OCI-LY1 (cell line): ENCODE measurements around the gene MCF2L.

Experiments used
- EZH2 ChIP-seq: fragments of 200-600 bp; sonication (generic), shearing (Covaris generic); IDR thresholded peaks from 2 replicates; pipeline ENCODE4 v1.8.0; 2017; ENCODE audit warnings: borderline replicate concordance, mixed run types, mild to moderate bottlenecking, antibody characterized with exemption, low read length, moderate library complexity, mixed read lengths
- TF ChIP-seq, protein P1 (sequence below): fragments of 200-600 bp; sonication (generic), shearing (Covaris generic); IDR thresholded peaks from 2 replicates; pipeline ENCODE4 v1.5.1; 2017; ENCODE audit warnings: mild to moderate bottlenecking, antibody characterized with exemption, low read length, moderate library complexity, mixed read lengths

DNA sequence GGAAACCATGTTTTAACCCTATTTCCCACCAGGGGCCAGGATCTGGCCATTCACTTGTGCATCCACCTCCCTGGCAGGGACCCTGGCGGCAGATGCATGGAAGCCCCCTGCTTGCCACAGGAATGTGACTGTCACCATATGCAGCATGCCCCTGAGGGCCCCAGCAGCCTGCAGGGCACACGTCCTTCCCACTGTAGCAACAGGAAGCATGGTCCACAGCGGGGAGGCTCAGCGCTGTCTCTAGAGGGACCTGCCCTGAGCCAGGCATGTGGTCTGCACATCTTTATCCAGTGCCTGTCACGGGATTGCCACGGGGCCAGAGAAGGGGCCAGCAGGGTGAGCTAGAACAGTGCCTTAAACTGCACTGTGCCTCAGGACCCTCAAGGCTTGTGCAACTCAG, 34.9 kb upstream of the MCF2L start:
- TF ChIP-seq, protein P1, sequence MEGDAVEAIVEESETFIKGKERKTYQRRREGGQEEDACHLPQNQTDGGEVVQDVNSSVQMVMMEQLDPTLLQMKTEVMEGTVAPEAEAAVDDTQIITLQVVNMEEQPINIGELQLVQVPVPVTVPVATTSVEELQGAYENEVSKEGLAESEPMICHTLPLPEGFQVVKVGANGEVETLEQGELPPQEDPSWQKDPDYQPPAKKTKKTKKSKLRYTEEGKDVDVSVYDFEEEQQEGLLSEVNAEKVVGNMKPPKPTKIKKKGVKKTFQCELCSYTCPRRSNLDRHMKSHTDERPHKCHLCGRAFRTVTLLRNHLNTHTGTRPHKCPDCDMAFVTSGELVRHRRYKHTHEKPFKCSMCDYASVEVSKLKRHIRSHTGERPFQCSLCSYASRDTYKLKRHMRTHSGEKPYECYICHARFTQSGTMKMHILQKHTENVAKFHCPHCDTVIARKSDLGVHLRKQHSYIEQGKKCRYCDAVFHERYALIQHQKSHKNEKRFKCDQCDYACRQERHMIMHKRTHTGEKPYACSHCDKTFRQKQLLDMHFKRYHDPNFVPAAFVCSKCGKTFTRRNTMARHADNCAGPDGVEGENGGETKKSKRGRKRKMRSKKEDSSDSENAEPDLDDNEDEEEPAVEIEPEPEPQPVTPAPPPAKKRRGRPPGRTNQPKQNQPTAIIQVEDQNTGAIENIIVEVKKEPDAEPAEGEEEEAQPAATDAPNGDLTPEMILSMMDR = no peak
- no peak for TF ChIP-seq EZH2
